Kidney glomerular epithelial cell (primary cell): ENCODE measurements around the gene FAM47E.
"Not testable (repeated sequence)": the region's sequence is repeated elsewhere in the genome, so short reads cannot be mapped to it uniquely, and the experiment has no call there.

Source experiments
- DNase-seq: peaks from one replicate; lab custom pipeline; 2025; lab: John Stamatoyannopoulos, UW

The FAM47E gene

DNA sequence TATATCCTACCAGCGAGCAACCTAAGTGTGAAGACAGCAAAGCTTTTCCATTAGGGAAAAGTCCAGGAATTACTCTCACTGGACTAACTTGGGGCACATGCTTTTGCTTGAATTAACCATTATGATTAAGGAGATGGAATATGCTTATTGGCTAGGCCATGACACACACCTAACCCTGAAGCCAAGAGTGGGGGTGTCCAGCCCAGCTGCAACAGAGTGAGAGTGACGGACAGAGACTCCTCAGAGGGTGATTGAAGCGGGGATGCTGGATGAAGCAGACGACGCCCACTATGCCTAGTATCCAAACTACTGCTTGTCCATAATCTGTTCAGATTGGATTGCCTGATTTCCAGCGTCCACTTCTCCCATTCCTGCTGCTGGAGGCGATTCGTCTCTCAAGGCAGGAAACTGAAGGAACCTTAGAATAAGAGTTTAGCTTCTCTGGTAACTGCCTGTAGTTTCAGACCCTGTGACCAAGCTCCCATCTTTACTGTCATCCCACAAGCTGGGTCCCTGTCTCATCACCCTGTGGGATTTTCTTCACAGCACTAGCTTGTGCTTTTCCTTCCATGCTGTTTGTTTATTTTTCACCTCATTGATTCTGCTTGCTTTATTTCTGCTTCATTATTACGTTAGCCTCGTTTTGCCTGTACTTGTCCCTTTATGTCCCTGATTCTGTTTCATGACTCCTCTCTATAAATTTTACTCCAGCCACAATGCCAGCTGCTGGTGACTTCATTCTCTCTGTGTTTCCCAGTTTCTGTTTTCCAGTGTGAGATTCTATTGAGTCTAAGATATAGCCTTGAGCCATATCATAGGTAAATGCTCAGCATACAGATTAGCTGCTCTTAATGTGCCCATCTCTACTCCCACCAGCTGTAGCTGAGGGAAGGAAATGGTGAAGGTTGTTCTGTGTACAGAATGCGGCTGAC is 19.0 kb downstream of the FAM47E start:
- no peak for DNase-seq

DNA sequence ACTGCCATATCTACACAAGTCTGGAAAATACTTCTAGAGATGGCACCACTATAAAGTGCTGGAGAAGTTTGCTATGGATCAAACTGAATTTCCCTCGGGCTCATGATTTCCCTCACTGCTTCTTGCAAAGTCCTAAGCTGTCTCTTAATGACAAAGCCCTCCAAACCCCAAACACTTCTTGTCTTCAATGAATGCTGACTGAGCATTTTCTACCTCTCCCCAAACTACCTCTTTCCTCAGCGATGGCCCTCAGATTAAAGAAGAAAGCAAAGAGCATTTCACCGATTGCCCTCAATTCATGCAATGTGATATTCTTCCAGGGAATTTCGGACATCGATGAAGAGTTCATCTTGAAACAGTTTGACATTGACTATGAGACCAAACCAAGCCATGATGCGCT is 19.7 kb downstream of the FAM47E start:
- no peak for DNase-seq

- DNase-seq = no peak
These were observed 20.6 kb downstream of the FAM47E start for GRCh38 chr4:76272073-76272472.

GRCh38 chr4:76272582-76272981 is 21.1 kb downstream of the FAM47E start:
- DNase-seq = no peak

DNA sequence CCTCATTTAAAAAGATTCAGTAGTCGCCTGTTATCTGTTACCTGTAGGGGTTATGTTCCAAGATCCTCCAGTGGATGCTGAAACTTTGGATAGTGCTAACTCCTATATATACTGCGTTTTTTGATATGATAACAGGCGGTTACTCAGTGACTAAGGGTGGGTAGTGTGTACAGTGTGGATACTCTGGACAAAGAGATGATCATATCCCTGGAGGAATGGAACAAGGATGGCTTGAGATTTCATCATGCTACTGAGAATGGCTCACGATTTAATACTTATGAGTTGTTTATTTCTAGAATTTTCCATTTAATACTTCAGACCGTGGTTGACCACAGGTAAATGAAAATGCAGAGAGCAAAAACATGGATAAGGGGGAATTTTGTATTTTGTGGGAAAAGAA is 21.5 kb downstream of the FAM47E start:
- no peak for DNase-seq

GRCh38 chr4:76275486-76276124 is 24.1 kb downstream of the FAM47E start:
- DNase-seq = no peak

GRCh38 chr4:76276813-76277212 is 25.3 kb downstream of the FAM47E start:
- DNase-seq = no peak

DNA sequence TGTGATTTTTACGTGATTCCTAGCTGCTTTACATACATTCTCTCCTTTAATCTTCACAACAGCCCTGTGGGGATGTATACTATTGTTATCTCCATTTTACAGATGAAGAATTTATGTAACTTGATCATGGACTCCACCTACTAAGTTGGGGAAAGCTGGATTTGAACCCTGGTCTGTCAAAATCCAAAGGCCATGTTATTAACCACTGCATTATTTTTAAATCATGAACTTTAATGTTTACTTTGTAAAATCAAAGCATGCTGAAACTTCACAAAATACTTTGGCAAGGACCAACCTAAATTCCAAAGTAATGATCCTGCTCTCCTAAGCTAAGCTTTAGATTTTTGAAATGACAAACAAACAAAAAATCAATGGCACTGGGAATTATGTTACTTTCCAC is 26.1 kb downstream of the FAM47E start:
- DNase-seq = no peak

GRCh38 chr4:76278583-76278982 is 27.1 kb downstream of the FAM47E start:
- DNase-seq = no peak

- no peak for DNase-seq
These were observed 27.9 kb downstream of the FAM47E start for GRCh38 chr4:76279462-76279861.

DNA sequence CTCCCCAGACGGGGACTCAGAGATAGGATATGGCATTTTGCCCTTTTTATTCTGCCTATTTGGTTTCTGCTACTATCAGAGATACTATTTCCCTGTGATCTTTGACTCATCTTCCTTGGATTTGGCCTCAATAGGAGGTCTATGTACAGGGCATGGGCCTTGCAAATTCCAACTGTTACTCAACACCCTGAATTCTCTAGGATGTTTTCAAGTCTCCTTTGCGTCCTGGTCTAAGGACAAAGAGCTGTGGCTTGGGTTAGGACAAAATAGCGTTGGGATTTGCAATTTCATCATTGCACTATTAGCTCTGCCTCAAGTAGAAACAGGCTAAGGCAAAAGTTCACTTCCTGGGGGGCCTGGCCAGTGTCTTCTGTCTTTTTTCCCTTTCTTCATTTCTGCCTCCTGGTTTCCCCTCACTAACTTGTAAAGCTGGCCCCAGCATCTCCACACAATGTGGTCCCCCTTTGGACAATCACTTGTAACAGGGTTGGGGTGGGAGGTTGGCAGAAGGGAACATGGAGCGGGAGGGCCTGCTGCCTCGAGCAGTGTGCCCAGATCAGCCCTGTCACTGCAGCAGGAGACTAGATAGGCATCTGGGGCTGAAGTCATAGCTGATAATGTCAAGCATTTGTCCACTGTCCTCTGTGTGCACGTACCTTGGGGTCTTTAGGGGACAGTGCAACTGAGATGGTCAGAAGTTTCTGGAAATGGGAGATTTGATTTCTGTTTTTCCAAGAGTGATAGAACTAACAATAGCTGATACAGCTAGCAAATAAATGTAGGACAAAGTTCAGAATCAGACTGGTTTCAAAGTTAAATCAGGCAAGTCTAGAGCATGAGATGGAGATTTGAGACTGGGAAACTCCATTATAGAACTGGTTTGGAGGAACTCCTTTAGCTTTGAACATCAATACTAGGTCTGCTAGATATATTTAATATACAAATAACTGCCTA is 29.2 kb downstream of the FAM47E start:
- no peak for DNase-seq

- not testable (repeated sequence) for DNase-seq
These were observed 30.1 kb downstream of the FAM47E start for GRCh38 chr4:76281594-76281993.

GRCh38 chr4:76282941-76283689 is 31.6 kb downstream of the FAM47E start:
- DNase-seq = no peak

DNA sequence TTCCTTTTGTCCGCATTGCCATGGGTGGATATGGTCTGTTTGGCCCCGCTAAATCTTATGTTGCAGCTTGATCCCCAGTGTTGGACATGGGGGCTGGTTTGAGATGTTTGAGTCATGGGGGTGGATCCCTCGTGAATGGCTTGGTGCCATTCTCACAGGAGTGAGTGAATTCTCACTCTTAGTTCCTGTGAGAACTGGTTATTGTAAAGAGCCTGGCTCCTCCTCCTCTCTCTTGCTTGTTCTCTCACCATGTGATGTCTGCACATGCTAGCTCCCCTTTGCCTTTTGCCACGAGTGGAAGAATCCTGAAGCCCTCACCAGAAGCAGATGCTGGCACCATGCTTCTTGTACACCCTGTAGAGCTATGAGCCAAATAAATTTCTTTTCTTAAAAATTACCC is 32.4 kb downstream of the FAM47E start:
- DNase-seq = no peak

DNA sequence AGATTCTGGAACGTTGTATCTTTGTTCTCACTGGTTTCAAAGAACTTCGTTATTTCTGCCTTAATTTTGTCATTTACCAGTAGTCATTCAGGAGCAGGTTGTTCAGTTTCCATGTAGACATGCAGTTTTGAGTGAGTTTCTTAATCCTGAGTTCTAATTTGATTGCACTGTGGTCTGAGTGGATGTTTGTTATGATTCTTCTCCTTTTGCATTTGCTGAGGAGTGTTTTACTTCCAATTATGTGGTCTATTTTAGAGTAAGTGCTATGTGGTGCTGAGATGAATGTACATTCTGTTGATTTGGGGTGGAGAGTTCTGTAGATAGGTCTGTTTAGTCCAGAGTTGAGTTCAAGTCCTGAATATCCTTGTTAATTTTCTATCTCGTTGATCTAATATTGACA is 36.3 kb downstream of the FAM47E start:
- not testable (repeated sequence) for DNase-seq

DNA sequence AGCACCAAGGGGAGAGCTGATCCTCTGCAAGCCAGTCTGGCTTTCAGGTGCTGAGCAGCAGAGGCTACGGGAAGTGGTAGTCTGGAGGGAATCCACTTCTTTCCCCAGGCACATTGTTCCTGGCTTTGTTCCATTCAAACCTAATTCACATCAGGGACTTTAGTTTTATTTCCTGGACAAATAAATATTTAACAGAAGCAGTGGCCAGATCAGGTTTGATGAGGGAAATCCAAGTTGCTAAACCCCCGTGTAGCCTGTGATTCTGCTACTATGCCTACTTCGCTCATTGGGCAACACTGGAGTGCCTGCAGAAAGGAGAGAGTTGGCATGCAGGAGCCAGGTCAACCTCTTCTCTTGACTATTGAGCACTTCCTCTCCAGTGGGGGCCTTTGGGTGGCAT is 41.2 kb downstream of the FAM47E start:
- no peak for DNase-seq

GRCh38 chr4:76293772-76294171 is 42.3 kb downstream of the FAM47E start:
- DNase-seq = no peak

GRCh38 chr4:76296286-76296820 is 44.8 kb downstream of the FAM47E start:
- DNase-seq = no peak

DNA sequence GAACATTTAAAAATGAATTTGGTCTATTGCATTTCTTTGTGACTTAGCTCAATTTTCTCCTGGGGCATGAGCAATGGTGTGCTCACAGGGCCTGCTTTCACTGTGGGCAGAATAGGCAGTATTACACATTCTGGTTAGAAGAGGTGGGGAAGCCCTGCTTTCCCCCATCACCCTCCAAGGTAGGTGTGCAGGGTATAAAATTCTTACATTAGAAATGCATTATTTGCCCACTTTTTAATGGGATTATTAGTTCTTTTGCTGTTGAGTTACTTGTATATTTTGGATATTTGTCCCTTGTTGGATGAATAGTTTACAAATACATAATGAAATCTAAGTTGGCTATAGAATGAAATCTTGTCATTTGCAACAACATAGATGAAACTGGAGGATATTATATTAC is 46.7 kb downstream of the FAM47E start:
- DNase-seq = no peak

DNA sequence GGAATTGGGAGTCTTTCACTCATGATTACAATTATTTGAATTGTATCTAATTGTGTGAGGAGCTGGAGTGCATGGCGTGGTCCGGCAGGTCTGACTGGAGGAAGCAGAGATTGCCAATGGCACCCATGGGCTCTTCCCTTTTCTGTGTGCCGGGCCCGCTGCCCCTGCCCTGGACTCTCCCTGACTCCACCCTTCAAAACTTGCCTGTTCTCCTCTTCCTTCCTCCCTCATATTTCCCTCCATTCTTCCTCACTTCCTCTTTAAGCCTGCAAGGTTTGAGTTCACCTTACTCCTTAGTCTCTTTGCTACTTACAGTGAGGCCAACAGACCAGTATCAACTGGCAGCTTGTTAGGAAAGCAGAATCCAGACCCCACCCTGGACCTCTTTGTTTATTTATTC is 48.5 kb downstream of the FAM47E start:
- DNase-seq = no peak

DNA sequence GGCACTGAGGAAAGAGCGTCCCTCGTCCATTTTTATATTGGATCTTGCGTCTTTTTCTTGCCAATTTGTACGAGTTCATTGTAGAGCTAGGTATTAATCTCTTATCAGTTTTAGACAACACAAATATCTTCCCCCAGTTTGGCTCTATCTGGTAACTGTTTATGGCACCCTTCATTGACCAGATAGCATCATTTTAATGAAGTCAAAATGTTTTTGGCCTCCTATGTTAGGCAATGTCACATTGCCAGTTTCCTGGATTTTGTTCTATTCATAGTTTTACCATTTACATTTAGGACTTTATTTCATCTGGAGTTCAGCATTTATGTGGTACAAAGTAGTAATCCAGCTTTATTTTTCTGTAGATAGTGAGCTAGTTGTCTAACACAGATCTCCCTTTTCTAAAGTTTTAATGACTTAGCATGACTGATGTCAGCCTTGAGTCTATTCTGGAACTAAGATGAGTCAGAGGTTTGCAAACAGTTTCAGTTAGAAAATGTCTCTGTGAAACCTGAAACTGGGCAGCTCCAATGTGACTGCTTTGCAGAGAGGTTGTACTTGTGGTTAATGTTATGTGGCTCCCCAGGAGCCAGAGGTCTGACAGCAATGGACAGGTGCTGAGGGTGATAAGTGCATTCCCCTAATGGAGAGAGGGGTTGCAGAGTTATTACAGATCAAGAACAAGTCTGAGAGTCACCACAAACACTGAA is 49.7 kb downstream of the FAM47E start:
- DNase-seq = peak; percentile 75
